NCI-H2171 (cell line): ENCODE data around the gene MTHFD1L.
A peak's percentile ranks its signal among the peaks of the same experiment; 100 is the strongest.
"Not testable (repeated sequence)": the region's sequence is repeated elsewhere in the genome, so short reads cannot be mapped to it uniquely, and the experiment has no call there.

Experiments
- DNase-seq: peaks from one replicate; lab custom pipeline; 2025; lab: John Stamatoyannopoulos, UW

Gene MTHFD1L

GRCh38 chr6:151041686-151042085 is 176.2 kb downstream of the MTHFD1L start:
- no peak for DNase-seq

GRCh38 chr6:151042911-151043330 is 177.4 kb downstream of the MTHFD1L start:
- not testable (repeated sequence) for DNase-seq

- DNase-seq: no peak
Measured at GRCh38 chr6:151043944-151044343, 178.4 kb downstream of the MTHFD1L start.

- DNase-seq: no peak
Measured at GRCh38 chr6:151044465-151045441, 179.3 kb downstream of the MTHFD1L start.

- DNase-seq: peak; percentile 11
Measured at GRCh38 chr6:151045511-151046222, 180.2 kb downstream of the MTHFD1L start.

GRCh38 chr6:151051164-151051563 is 185.7 kb downstream of the MTHFD1L start:
- no peak for DNase-seq

GRCh38 chr6:151052021-151052646 is 186.6 kb downstream of the MTHFD1L start:
- DNase-seq: no peak

- no peak for DNase-seq
Measured at GRCh38 chr6:151054306-151054705, 188.8 kb downstream of the MTHFD1L start.

GRCh38 chr6:151056230-151056907 is 190.9 kb downstream of the MTHFD1L start:
- DNase-seq: no peak

GRCh38 chr6:151057061-151057460 is 191.6 kb downstream of the MTHFD1L start:
- DNase-seq: no peak

GRCh38 chr6:151058021-151058733 is 192.7 kb downstream of the MTHFD1L start:
- DNase-seq: no peak

- no peak for DNase-seq
Measured at GRCh38 chr6:151059612-151060095, 194.2 kb downstream of the MTHFD1L start.

- no peak for DNase-seq
Measured at GRCh38 chr6:151060096-151060765, 194.7 kb downstream of the MTHFD1L start.

GRCh38 chr6:151060766-151061531 is 195.4 kb downstream of the MTHFD1L start:
- no peak for DNase-seq

GRCh38 chr6:151063352-151063751 is 197.8 kb downstream of the MTHFD1L start:
- no peak for DNase-seq

GRCh38 chr6:151063842-151064647 is 198.5 kb downstream of the MTHFD1L start:
- no peak for DNase-seq

GRCh38 chr6:151065027-151065815 is 199.7 kb downstream of the MTHFD1L start:
- DNase-seq: no peak
